HG03354 (cell line): ENCODE data around the gene SMAD6.
A peak's percentile ranks its signal among the peaks of the same experiment; 100 is the strongest.

Source experiments
- ATAC-seq: cut with Tn5 transposase; IDR thresholded peaks from one replicate; pipeline ENCODE4 v1.9.1; 2021; ENCODE audit warnings: mild to moderate bottlenecking; ENCODE audit not compliant: unreplicated experiment, poor library complexity, severe bottlenecking

The SMAD6 gene

GRCh38 chr15:66702035-66702786 lies at the start of gene SMAD6:
SMAD6 (plus strand) TSS chr15:66702236; CDS start chr15:66703259, 1,023 bp downstream.
- ATAC-seq, result peak; percentile 38

- ATAC-seq, result no peak
These were observed 49.2 kb upstream of the SMAD6 start for GRCh38 chr15:66652806-66653205.

- no peak for ATAC-seq
These were observed 48.6 kb upstream of the SMAD6 start for GRCh38 chr15:66653398-66653797.

- no peak for ATAC-seq
These were observed 48.2 kb upstream of the SMAD6 start for GRCh38 chr15:66653852-66654251.

DNA sequence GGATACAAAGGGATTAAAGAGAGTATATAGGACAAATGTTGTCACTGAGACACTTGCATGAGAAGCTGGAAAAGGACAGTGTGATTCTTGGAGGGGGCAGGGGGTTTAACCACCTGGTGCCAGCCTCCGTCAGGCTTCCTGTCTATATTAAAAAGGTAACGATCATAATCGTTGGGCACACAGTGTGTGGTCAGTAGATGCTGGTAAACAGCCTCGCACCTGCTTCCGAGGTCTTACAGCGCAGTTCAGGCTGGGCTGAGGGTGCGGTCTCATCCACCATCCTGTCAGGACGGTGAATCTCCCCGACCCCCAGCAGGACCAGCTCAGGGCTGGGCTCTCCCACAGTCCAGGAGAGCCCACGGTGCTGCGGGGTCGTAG lies 47.7 kb upstream of the SMAD6 start:
- ATAC-seq, result no peak

- ATAC-seq, result no peak
These were observed 47.2 kb upstream of the SMAD6 start for GRCh38 chr15:66654739-66655375.

- no peak for ATAC-seq
These were observed 46.5 kb upstream of the SMAD6 start for GRCh38 chr15:66655511-66655910.

DNA sequence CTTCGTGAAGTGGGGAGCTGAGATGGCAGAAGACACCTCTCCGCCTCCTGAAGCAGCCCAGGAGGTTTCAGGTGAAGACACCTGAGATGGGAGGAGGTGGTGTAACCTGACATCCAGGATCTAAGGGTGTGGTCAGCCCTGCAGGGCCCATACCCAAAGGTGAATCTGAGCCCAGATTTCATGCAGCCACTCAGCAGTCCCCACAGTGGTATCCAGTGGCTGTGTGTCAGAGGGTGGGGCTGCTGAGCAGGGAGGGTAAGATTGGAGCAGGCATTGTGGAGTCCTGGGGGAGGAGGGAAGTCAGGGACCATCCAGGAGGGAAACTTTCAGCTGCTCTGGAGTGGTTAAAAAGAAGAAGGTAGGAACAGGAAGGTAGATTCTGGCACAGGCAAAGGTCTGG lies 46.0 kb upstream of the SMAD6 start:
- ATAC-seq, result no peak

DNA sequence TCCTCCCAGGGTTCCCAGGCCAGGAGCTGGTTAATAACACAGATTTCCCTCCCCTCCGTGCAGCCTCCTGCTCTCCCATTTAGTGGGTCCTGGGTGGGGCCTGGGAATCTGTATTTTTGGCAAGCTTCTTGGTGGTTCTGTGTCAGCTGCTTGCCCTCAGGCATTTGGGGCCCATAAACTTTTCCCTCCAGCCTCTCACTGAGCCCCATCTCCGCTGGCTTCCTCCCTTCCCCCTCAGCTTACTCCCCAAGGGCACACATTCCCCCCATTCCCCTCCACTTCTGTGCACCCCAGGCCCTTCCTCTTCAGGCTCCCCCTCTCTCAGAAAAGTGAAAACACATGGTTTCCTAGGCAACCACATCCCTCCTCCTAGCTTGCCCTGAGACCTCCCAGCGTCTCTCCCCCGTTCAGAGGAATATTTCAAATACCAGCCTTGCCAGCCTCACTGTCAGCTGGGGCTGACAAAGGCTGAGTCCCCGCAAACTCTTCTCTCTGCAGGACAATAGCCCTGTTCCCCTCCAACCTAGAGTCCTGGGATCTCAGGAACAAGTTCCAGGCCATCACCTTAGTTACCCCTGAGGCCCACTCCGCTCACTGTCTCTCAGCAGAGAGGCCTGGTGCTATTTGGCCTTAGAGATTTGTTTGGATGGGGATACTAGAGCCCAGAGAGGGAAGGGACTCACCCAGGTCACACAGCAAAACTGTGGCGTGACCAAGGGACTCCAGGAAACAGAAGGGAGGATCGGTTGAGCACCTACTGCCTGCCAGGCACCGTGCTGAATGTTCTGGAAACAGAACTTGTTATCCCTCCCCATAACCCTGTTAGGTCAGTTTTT lies 44.6 kb upstream of the SMAD6 start:
- no peak for ATAC-seq

DNA sequence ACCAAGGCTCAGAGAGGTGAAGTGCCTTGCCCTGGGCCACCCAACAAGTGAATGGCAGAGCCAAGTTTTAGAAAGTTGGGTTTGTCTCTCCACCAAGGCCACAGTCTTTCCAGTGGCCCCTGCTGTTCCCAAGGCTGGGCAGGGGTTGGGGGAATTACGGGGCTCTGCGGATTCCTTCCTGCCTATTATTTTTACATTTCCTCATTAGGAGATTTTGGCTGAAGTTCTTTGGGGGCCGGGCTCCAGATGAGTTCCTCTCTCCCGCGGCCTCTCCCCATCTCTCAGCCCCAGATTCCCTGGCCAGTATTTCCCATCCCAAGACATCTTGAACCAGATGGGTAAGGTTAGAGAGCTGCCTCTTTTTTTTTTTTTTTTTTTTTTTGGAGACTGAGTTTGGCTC lies 44.0 kb upstream of the SMAD6 start:
- ATAC-seq, result no peak

GRCh38 chr15:66658855-66659254 lies 43.2 kb upstream of the SMAD6 start:
- no peak for ATAC-seq

DNA sequence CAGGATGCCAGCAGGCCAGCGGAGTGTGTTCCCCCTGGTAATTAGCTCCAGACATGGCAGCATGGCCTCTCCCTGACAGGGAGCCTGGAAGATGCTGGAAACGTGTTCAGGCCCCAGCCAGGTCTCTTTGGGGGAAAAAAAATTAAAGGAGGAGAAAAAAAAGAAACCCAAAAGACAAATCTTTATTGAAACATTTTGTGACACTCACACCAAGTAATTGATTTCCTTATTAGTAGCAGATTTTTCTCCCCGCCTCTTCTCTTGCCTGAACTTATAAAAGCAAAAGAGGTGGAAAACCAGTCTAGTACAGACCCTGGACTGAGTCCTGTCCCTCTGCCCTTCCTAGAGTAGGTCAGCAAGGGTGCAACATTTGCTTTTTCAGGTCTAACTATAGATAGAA lies 42.7 kb upstream of the SMAD6 start:
- ATAC-seq, result no peak

DNA sequence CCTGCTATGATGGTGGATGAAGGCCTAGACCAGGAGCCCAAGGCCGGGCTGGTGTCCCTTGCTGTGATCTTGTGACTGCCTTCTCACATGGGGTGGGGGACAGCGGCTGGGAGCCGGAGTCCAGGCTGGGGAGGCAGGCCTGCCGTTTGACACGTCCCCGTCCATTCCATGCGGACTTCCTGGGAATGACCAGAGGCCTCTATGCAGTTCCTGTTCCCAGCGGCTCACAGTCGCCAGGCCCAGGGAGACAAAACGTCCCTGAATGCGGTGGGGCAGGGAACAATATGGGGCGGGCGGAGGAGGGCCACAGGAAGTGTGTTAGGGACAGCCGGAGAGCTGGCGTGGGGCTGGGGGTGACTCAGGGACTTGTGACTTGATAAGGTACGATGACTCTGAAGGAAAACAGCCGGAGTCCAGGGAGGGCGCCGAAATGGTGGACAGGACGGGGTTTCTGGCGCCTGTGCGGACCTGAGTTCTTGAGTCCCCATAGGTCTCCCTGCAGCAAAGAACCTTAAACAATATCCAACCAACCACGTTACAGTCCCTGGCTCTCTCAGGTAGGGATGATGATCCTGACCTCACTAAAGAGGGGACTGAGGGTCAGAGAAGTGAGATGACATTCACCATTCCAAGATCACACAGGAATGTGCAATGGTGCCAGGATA lies 40.5 kb upstream of the SMAD6 start:
- no peak for ATAC-seq

DNA sequence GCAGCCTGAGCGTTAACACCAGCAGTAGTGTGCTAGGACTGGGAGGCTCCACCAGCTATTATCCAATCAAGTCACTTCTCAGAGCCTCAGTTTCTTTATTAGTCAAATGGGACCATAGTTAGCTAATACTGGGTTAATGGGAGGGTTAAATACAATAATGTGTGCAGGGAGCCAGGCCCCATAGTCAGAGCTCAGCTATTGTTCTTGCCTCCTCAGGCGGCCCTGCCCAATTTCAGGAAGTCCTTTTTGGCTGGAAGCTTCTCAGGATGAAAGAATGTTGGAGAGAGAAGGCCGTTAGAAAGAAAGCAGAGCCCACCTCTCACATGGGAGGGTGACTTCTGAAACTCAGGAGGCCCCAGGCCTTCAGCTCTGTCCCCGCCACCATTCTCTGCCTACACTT lies 39.5 kb upstream of the SMAD6 start:
- ATAC-seq, result no peak

- ATAC-seq, result no peak
These were observed 38.4 kb upstream of the SMAD6 start for GRCh38 chr15:66663664-66664063.

- ATAC-seq, result no peak
These were observed 31.9 kb upstream of the SMAD6 start for GRCh38 chr15:66670175-66670574.

DNA sequence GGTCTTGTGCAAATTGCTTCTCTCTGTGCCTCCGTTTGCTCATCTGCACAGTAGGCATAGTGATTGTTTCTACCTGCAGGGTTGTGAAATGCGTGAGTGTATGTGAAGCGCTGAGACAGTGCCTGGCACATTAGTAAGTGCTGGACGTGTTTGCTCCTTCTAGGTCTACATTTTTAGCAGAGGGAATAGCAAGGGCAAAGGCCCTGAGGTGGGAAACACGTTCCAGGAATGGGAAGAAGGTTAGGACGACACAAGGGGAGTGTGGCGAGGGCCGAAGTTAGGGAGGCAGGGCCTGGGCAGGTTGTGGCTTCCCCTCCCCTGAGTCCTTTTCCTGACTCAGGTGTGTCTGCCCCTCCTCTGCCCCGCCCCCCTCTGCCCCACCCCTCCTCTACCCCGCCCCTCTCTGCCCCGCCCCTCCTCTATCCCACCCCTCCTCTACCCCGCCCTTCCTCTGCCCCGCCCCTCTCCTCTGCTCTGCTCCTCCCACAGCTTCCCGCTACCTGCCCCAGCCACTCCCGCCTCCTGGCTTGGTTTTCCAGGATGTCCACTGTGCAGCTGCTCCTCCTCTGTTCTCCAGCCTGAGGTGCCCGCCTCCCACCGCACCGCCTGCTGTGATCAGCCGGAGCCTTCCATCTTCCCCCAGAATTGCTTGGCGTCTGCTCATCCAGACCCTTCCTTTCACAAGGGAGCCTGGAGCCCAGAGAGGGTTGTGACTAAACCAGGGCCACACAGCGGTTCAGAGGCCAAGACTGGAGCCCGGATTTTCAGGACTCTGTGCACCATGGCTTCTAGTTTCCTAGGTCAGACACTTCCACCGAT lies 31.1 kb upstream of the SMAD6 start:
- no peak for ATAC-seq

- ATAC-seq, result no peak
These were observed 29.2 kb upstream of the SMAD6 start for GRCh38 chr15:66672867-66673266.
